GM12878 (cell line): Measurements from ENCODE around the gene ADK. TPM values are rescaled to one million over a fixed set of nuclear protein-coding genes. Genes with fewer than 3 reads are reported as not detected.

Experiments used
- ATAC-seq: fragments of 200-7000 bp; cut with Tn5 transposase; 3 replicates; pipeline ENCODE4 v1.9.1; 2020; ENCODE audit warnings: mild to moderate bottlenecking, moderate library complexity
- BruUV-seq: library from RNA; stranded (reverse); fragments of 400-500 nt; replicated peaks from 2 replicates; lab custom pipeline; 2021; lab: Mats Ljungman, UMichigan
- CTCF ChIA-PET: fragments of 300-600 bp; sonication (Branson Sonifier 250); formaldehyde crosslinking; extraction: SDS; loops from one replicate; lab custom pipeline; 2021; ENCODE audit warnings: inconsistent platforms; lab: Yijun Ruan, JAX
- POLR2A ChIA-PET: fragments of 350-600 bp; formaldehyde crosslinking; extraction: SDS; loops from one replicate; lab custom pipeline; 2021; ENCODE audit warnings: inconsistent platforms; lab: Charles Lee
- RAD21 ChIA-PET: fragments of 300-600 bp; sonication (Branson Sonifier 250); formaldehyde crosslinking; loops from one replicate; lab custom pipeline; 2023; ENCODE audit warnings: antibody characterized with exemption; ENCODE audit not compliant: unreplicated experiment; lab: Charles Lee
- SMC1A ChIA-PET: fragments of 300-600 bp; sonication (Branson Sonifier 250); formaldehyde crosslinking; loops from one replicate; lab custom pipeline; 2023; ENCODE audit not compliant: unreplicated experiment, uncharacterized antibody; lab: Charles Lee
- DNase-seq: peaks from one replicate; pipeline ENCODE4 v3.0.0-alpha.2; 2011; ENCODE audit warnings: low read depth, low spot score
- FAIRE-seq: peaks from 3 replicates; lab custom pipeline; 2011; peaks lifted over from hg19 to GRCh38; lab: Jason Lieb, UNC
- H2AFZ ChIP-seq: 2 replicates; pipeline ENCODE4 v1.6.0; 2011; ENCODE audit warnings: low read depth, low read length, control low read depth; ENCODE audit not compliant: control insufficient read depth
- H3K27ac ChIP-seq: 2 replicates; pipeline ENCODE4 v1.5.1; 2011; ENCODE audit warnings: control low read depth; ENCODE audit not compliant: control insufficient read depth, insufficient read depth
- H3K27me3 ChIP-seq, 2 experiments: replicated peaks in 1 of 2; 2 replicates each; pipeline versions ENCODE4 v1.6.0 to v1.6.1; 2011; ENCODE audit warnings: low read length in 1 of 2; ENCODE audit not compliant: control insufficient read depth in 2 of 2, insufficient read depth in 2 of 2
- H3K36me3 ChIP-seq, 2 experiments: 2 replicates each; pipeline ENCODE4 v1.5.1; 2011; ENCODE audit warnings: low read length in 1 of 2; ENCODE audit not compliant: control insufficient read depth in 2 of 2, insufficient read depth in 2 of 2
- H3K4me1 ChIP-seq: 2 replicates; pipeline ENCODE4 v1.6.1; 2011; ENCODE audit warnings: mild to moderate bottlenecking, low read length, moderate library complexity, mixed read lengths; ENCODE audit not compliant: control insufficient read depth, insufficient read depth
- H3K4me2 ChIP-seq: 2 replicates; pipeline ENCODE4 v1.6.0; 2011; ENCODE audit warnings: control low read depth; ENCODE audit not compliant: control insufficient read depth, insufficient read depth
- H3K4me3 ChIP-seq: fragments of 200-600 bp; sonication (generic); 2 replicates; pipeline ENCODE4 v1.5.1; 2016
- H3K79me2 ChIP-seq: 2 replicates; pipeline ENCODE4 v1.6.0; 2011; ENCODE audit warnings: low read length; ENCODE audit not compliant: control insufficient read depth, insufficient read depth
- H3K9ac ChIP-seq: 2 replicates; pipeline ENCODE4 v1.8.0; 2011; ENCODE audit warnings: low read length, control low read depth, mixed read lengths; ENCODE audit not compliant: control insufficient read depth, insufficient read depth
- H3K9me3 ChIP-seq: replicated peaks from 3 replicates; pipeline ENCODE4 v1.5.1; 2011; ENCODE audit warnings: mild to moderate bottlenecking, low read length; ENCODE audit not compliant: control insufficient read depth, insufficient read depth
- H4K20me1 ChIP-seq: 2 replicates; pipeline ENCODE4 v1.6.0; 2011; ENCODE audit not compliant: control insufficient read depth, insufficient read depth
- BCLAF1 ChIP-seq: fragments of 450-650 bp; IDR thresholded peaks from 2 replicates; pipeline ENCODE4 v1.6.1; 2017; ENCODE audit warnings: antibody characterized with exemption, mild to moderate bottlenecking, moderate library complexity
- CTCF ChIP-seq, 3 experiments: IDR thresholded peaks in 2 of 3; conservative IDR thresholded peaks in 1 of 3; 2 replicates each; pipeline ENCODE4 v1.5.1; 2011; ENCODE audit warnings: low read depth in 3 of 3, low read length in 3 of 3, mild to moderate bottlenecking in 3 of 3, control low read depth in 2 of 3, moderate library complexity in 2 of 3, inconsistent platforms in 1 of 3, mixed read lengths in 1 of 3; ENCODE audit not compliant: control insufficient read depth in 2 of 3, insufficient read depth in 1 of 3; ENCODE audit errors: extremely low read depth in 1 of 3
- HSF1 ChIP-seq: fragments of 150-350 bp; IDR thresholded peaks from 2 replicates; pipeline ENCODE4 v1.6.1; 2014; ENCODE audit warnings: mild to moderate bottlenecking, low read depth, low read length
- NKRF ChIP-seq: fragments of 450-650 bp; conservative IDR thresholded peaks from 2 replicates; pipeline ENCODE4 v1.6.1; 2017; ENCODE audit warnings: mild to moderate bottlenecking, moderate library complexity
- SREBF1 ChIP-seq: IDR thresholded peaks from 2 replicates; pipeline ENCODE4 v1.6.1; 2012; ENCODE audit warnings: mild to moderate bottlenecking, low read length
- ZNF592 ChIP-seq: fragments of 450-650 bp; IDR thresholded peaks from 2 replicates; pipeline ENCODE4 v1.6.1; 2017; ENCODE audit warnings: mild to moderate bottlenecking, moderate library complexity
- WGBS: methylation state at CpG from one replicate; pipeline ENCODE4 v1.1.6; 2016; ENCODE audit warnings: low lambda C conversion rate; ENCODE audit not compliant: insufficient replicate concordance, insufficient coverage; ENCODE audit errors: missing lambda C conversion rate; 5-methylcytosine and 5-hydroxymethylcytosine counted together
- in situ Hi-C: fragments of 300-500 bp; cut with MboI; formaldehyde crosslinking; loops from 9 replicates; pipeline ENCODE4 v1.14.3; 2018; ENCODE audit warnings: mixed read lengths
- intact Hi-C: fragments of 100-400 bp; cut with micrococcal nuclease; formaldehyde crosslinking; loops from one replicate; pipeline ENCODE4 v1.14.2; 2022; ENCODE audit not compliant: unreplicated experiment
- polyA plus RNA-seq, 11 experiments: library from polyadenylated mRNA; depleted of rRNA in 4 of 11; unstranded in 6 of 11; stranded (reverse) in 5 of 11; fragments of >200 nt; fragmentation: Nextera tagmentation in 4 of 11; fragmentation: Illumina TruSeq in 1 of 11; extraction: Ambion mirVana in 4 of 11; extraction: Trizol in 1 of 11; gene quantifications; 1 replicate in 1 of 11; 2 replicates in 10 of 11; pipeline versions ENCODE4 v1.2.1 to v1.2.3, GENCODE V29; 2011 to 2016; ENCODE audit warnings: inconsistent platforms in 2 of 11, missing spikeins in 2 of 11, low read depth in 1 of 11
- total RNA-seq, 4 experiments: library from RNA; depleted of rRNA in 3 of 4; stranded (reverse); fragments of >200 nt in 3 of 4; fragmentation: Illumina TruSeq in 1 of 4; extraction: Trizol in 1 of 4; gene quantifications; 2 replicates each; pipeline versions ENCODE4 v1.2.1 to v1.2.3, GENCODE V29; 2013 to 2021

Gene ADK
- total and polyA plus RNA-seq, 10 of the 15 experiments (the other 5 are each of a cell fraction or from before 2014, with no cell fraction given), result 42.0 to 151 (median 81.6) TPM

GRCh38 chr10:74596713-74597112, 445.7 kb downstream of the ADK start:
- CTCF ChIA-PET, result interaction anchor here (0.7 to 1.1 kb wide), 4 partner anchors 11 to 449 kb away, joined by 3 to 4 read pairs (median 4); no protein-coding TSS in a partner anchor
- Histone ChIP-seq H3K4me2 (no peak overlapping the region), H2AFZ (no peak overlapping the region), H3K4me3 (no peak overlapping the region), H3K27ac (no peak overlapping the region), H3K9ac (no peak overlapping the region), H3K36me3 (no peaks in the 10 kb centered on the region; a peak in 1 of 4 replicates), H3K79me2 (no peaks in the 10 kb centered on the region), H3K27me3 (no peaks in the 10 kb centered on the region), H3K9me3 (no peaks in the 10 kb centered on the region; the same call in 1 of the 3 replicates), H4K20me1 (no peaks in the 10 kb centered on the region), H3K4me1 (peaks cover 19% of the 10 kb centered on the region)
- FAIRE-seq (no peak), ATAC-seq (no peak), DNase-seq (no peak)
- 90% methylated on average over 7 of the region's 7 CpGs for WGBS
- intact Hi-C loops (no loop called here), in situ Hi-C loops (no loop called here)
- no TSS peak for BruUV-seq
- POLR2A ChIA-PET, result interaction anchor here (0.8 to 3.9 kb wide), 3 partner anchors 10 to 82 kb away, joined by 3 to 24 read pairs (median 4); no protein-coding TSS in a partner anchor
- RAD21 ChIA-PET, result interaction anchor here (0.7 to 1.7 kb wide), 3 partner anchors 10 to 143 kb away, joined by 4 to 9 read pairs (median 6); no protein-coding TSS in a partner anchor
- SMC1A ChIA-PET, result interaction anchor here (0.6 to 7.1 kb wide), 8 partner anchors 9 to 178 kb away, joined by 3 to 114 read pairs (median 4); no protein-coding TSS in a partner anchor
- TF ChIP-seq ZNF592, result no peak
- no peak for TF ChIP-seq CTCF (IDR thresholded peaks at IDR 0.05 in 2 of 3, conservative IDR thresholded peaks at IDR 0.05 in 1 of 3; ENCODE audit: control insufficient read depth in 2 of 3, extremely low read depth in 1 of 3, insufficient read depth in 1 of 3, low read depth in 3 of 3, low read length in 3 of 3)
- no peak for TF ChIP-seq NKRF
- no peak for TF ChIP-seq BCLAF1
- TF ChIP-seq SREBF1, result no peak
- no peak for TF ChIP-seq HSF1
